Measurements from ENCODE around the gene USF2. TPM values are rescaled to one million over a fixed set of nuclear protein-coding genes. Genes with fewer than 3 reads are reported as not detected.

Gene USF2
- total and polyA plus RNA-seq, 2 experiments from 2014 or later, result 30.2 to 55.6 TPM

DNA sequence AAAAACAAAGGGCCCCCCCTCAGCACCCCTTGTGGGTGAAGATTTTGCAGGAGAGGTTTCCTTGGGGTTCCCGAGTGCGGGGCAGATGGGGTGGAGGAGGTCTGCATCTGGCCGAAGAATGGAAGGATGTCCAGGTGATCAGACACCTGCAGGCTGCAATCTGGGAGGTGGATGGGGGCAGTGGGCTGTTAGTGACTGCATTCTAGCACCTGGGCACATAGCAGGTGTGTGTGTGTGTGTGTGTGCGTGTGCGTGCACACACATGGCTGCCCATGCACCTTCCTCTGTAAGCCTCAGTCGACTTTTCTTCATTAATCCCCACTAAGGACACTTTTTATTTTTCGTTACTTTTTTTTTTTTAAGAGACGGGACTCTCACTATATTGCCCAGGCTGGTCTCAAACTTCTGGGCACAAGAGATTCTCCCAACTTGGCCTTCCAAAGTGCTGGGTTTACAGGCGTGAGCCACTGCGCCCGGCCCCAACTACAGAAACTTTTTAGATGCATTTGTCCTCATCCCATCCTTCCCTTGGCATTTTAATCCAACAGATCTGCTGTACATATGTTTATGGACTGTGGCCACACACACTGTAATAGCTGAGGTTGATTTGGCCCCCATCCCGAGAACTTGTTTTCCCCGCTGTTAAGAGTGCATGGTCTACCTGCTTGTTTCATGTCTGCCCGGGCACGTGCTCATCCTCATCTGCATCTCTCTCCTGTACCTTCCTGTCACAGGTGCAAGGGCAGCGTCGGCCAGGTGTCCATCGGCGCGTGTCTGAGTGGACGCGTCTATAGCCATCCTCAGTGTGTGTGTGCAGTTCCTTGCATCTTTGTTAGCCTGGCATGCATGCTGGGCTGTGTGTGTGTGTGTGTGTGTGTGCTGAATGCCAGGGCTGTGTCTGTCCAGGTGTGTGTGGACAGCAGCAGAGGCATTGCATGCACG, 23.9 kb downstream of the USF2 start:
- H3K27ac ChIP-seq, result no peak overlapping the region
- H4K20me1 ChIP-seq (ENCODE audit: insufficient read depth, poor library complexity, severe bottlenecking), result no peaks in the 10 kb centered on the region
- no peak overlapping the region for H3K4me2 ChIP-seq
- H3K27me3 ChIP-seq, result peaks cover 2% of the 10 kb centered on the region
- no peaks in the 10 kb centered on the region for H3K9me3 ChIP-seq (ENCODE audit: low read depth)
- H2AFZ ChIP-seq, result no peak overlapping the region
- no peaks in the 10 kb centered on the region for H3K4me1 ChIP-seq (ENCODE audit: insufficient read depth)
- H3K36me3 ChIP-seq (replicated peaks; ENCODE audit: insufficient read depth, low read depth), result no peaks in the 10 kb centered on the region
- 89% methylated on average over 23 of the region's 23 CpGs for WGBS (ENCODE audit: low lambda C conversion rate, missing lambda C conversion rate)
- no peak for DNase-seq (ENCODE audit: low spot score)
- H3K4me3 ChIP-seq, result no peak overlapping the region
- H3K9me2 ChIP-seq (replicated peaks; ENCODE audit: insufficient read depth), result no peaks in the 10 kb centered on the region
- H3K79me2 ChIP-seq, result no peaks in the 10 kb centered on the region
- TF ChIP-seq EZH2 (IDR thresholded peaks at IDR 0.05; ENCODE audit: borderline replicate concordance), result no peak
- no peak for TF ChIP-seq EZH2phosphoT487 (IDR thresholded peaks at IDR 0.05; ENCODE audit: low read depth, severe bottlenecking, unreplicated experiment)
- TF ChIP-seq, protein P1, sequence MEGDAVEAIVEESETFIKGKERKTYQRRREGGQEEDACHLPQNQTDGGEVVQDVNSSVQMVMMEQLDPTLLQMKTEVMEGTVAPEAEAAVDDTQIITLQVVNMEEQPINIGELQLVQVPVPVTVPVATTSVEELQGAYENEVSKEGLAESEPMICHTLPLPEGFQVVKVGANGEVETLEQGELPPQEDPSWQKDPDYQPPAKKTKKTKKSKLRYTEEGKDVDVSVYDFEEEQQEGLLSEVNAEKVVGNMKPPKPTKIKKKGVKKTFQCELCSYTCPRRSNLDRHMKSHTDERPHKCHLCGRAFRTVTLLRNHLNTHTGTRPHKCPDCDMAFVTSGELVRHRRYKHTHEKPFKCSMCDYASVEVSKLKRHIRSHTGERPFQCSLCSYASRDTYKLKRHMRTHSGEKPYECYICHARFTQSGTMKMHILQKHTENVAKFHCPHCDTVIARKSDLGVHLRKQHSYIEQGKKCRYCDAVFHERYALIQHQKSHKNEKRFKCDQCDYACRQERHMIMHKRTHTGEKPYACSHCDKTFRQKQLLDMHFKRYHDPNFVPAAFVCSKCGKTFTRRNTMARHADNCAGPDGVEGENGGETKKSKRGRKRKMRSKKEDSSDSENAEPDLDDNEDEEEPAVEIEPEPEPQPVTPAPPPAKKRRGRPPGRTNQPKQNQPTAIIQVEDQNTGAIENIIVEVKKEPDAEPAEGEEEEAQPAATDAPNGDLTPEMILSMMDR (IDR thresholded peaks at IDR 0.05; ENCODE audit: poor library complexity), result no peak

GRCh38 chr19:35293363-35293739, 24.6 kb downstream of the USF2 start:
- Histone ChIP-seq H3K27me3 (peaks cover 2% of the 10 kb centered on the region), H4K20me1 (ENCODE audit: insufficient read depth, poor library complexity, severe bottlenecking) (no peaks in the 10 kb centered on the region), H3K27ac (no peak overlapping the region), H3K79me2 (no peaks in the 10 kb centered on the region), H3K9me3 (ENCODE audit: low read depth) (no peaks in the 10 kb centered on the region), H3K36me3 (replicated peaks; ENCODE audit: insufficient read depth, low read depth) (no peaks in the 10 kb centered on the region), H3K9me2 (replicated peaks; ENCODE audit: insufficient read depth) (no peaks in the 10 kb centered on the region), H3K4me2 (no peak overlapping the region), H3K4me1 (ENCODE audit: insufficient read depth) (no peaks in the 10 kb centered on the region), H3K4me3 (no peak overlapping the region), H2AFZ (no peak overlapping the region)
- WGBS (ENCODE audit: low lambda C conversion rate, missing lambda C conversion rate), result 68% methylated on average over 7 of the region's 7 CpGs
- DNase-seq (ENCODE audit: low spot score), result no peak
- TF ChIP-seq EZH2 (IDR thresholded peaks at IDR 0.05; ENCODE audit: borderline replicate concordance), result no peak
- no peak for TF ChIP-seq EZH2phosphoT487 (IDR thresholded peaks at IDR 0.05; ENCODE audit: low read depth, severe bottlenecking, unreplicated experiment)
- TF ChIP-seq, protein P1 (IDR thresholded peaks at IDR 0.05; ENCODE audit: poor library complexity), result no peak

DNA sequence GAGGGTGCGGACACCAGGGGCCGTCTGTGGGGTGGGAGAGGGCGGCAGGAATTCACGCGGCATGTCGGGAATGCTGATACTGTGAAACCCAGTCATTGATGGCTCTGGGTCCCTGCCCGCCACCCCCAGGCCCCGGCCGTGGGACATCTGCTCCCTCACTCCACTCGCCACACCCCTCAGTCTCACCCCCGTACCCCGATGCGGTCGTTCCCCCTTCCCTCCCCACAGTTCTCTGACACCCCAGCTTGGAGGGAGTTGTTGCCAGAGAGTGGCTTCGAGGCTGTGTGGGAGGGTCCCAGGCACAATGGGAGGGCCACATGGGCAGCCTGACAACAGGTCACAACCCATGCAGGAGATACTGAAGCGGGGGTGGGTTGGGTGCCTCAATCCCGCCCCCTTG, 25.0 kb downstream of the USF2 start:
- no peaks in the 10 kb centered on the region for H3K9me2 ChIP-seq (replicated peaks; ENCODE audit: insufficient read depth)
- TF ChIP-seq EZH2 (IDR thresholded peaks at IDR 0.05; ENCODE audit: borderline replicate concordance), result no peak
- TF ChIP-seq EZH2phosphoT487 (IDR thresholded peaks at IDR 0.05; ENCODE audit: low read depth, severe bottlenecking, unreplicated experiment), result no peak
- TF ChIP-seq, protein P1 (IDR thresholded peaks at IDR 0.05; ENCODE audit: poor library complexity), result no peak
- no peaks in the 10 kb centered on the region for H3K9me3 ChIP-seq (ENCODE audit: low read depth)
- H3K36me3 ChIP-seq (replicated peaks; ENCODE audit: insufficient read depth, low read depth), result no peaks in the 10 kb centered on the region
- no peak overlapping the region for H2AFZ ChIP-seq
- H3K79me2 ChIP-seq, result no peaks in the 10 kb centered on the region
- H3K4me2 ChIP-seq, result no peak overlapping the region
- no peak overlapping the region for H3K27ac ChIP-seq
- no peak overlapping the region for H3K4me3 ChIP-seq
- no peaks in the 10 kb centered on the region for H4K20me1 ChIP-seq (ENCODE audit: insufficient read depth, poor library complexity, severe bottlenecking)
- peaks cover 2% of the 10 kb centered on the region for H3K27me3 ChIP-seq
- no peaks in the 10 kb centered on the region for H3K4me1 ChIP-seq (ENCODE audit: insufficient read depth)
- 63% methylated on average over 15 of the region's 17 CpGs for WGBS (ENCODE audit: low lambda C conversion rate, missing lambda C conversion rate)
- DNase-seq (ENCODE audit: low spot score), result no peak

Measured in hepatocyte (in vitro differentiated cells).